ENCODE results near the gene HOXC11. TPM values are rescaled to one million over a fixed set of nuclear protein-coding genes. Genes with fewer than 3 reads are reported as not detected.

HOXC11 gene
- total and polyA plus RNA-seq, 2 donors (not counting 1 experiment from before 2014, with no cell fraction given), result not detected

DNA sequence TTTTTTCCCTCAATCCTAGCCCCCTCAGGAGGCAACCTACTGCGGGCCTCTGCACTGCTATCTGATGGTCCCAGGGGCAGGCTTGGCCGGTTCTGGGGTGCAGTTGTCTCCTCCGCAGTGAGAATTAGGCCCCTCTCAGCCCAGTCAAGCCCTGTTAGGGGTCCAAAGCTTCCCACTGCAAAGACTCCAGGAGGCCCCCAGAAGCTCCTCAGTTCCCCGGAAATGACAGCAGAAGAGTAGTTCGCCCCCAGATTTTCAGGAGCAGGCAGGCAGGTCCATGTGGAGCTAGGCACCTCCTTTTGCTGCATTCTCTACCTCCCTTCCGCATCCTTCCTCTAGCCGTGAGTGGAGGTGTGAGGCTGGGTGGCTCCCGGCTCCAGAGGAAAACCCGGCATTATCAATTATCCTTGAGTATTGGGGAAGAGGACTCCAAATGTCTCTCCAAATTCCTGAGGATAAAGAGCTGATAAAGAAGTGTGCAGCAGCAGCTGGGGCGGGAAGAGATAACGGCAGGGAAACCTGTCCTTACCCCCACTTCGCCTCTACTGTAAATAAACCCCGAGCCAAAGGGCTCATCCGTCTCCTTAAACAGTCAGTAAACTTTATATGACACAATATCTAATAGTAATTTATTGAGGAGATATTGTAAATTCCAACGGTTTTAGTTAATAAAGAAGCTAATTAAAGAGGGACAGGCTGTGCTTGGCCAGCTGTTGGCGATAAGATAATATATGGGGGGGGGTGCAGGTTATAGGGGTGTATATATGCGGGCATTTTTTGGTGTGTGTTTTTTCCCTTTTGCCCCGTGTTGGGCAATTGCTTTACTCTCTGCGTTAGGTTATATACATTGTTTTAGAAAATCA lies 18.9 kb upstream of the HOXC11 start:
- peak overlapping the region; percentile 53 for H3K27ac Mint-ChIP-seq
- H3K4me3 ChIP-seq (ENCODE audit: control extremely low read depth in 1 of 5, extremely low read depth in 1 of 5, insufficient read depth in 1 of 5, low read depth in 2 of 5, low read length in 4 of 5), result no peak overlapping the region

More for the DNA sequence above, 18.9 kb upstream of the HOXC11 start:
- TF ChIP-seq, protein P1, sequence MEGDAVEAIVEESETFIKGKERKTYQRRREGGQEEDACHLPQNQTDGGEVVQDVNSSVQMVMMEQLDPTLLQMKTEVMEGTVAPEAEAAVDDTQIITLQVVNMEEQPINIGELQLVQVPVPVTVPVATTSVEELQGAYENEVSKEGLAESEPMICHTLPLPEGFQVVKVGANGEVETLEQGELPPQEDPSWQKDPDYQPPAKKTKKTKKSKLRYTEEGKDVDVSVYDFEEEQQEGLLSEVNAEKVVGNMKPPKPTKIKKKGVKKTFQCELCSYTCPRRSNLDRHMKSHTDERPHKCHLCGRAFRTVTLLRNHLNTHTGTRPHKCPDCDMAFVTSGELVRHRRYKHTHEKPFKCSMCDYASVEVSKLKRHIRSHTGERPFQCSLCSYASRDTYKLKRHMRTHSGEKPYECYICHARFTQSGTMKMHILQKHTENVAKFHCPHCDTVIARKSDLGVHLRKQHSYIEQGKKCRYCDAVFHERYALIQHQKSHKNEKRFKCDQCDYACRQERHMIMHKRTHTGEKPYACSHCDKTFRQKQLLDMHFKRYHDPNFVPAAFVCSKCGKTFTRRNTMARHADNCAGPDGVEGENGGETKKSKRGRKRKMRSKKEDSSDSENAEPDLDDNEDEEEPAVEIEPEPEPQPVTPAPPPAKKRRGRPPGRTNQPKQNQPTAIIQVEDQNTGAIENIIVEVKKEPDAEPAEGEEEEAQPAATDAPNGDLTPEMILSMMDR (IDR thresholded peaks at IDR 0.05), result no peak
- no peak for TF ChIP-seq EZH2 (IDR thresholded peaks at IDR 0.05; ENCODE audit: borderline replicate concordance, insufficient read depth, low read depth, low read length, poor library complexity, severe bottlenecking)
- peaks cover 17% of the 10 kb centered on the region for H3K4me1 Mint-ChIP-seq
- WGBS (ENCODE audit: insufficient coverage), result 18% methylated on average over 6 of the region's 19 CpGs
- CTCF ChIA-PET, result interaction anchor here (1.3 kb wide), 1 partner anchor 64 kb away, joined by 4 read pairs; no protein-coding TSS in a partner anchor
- H3K9me3 Mint-ChIP-seq (ENCODE audit: insufficient read depth), result no peaks in the 10 kb centered on the region
- peaks cover 0 to 99% (median 83%) of the 10 kb centered on the region in 4 experiments for H3K27me3 ChIP-seq (replicated peaks in 1 of 4; ENCODE audit: control extremely low read depth in 1 of 4, control insufficient read depth in 3 of 4, insufficient read depth in 4 of 4, low read length in 3 of 4)
- H3K9ac ChIP-seq (ENCODE audit: low read length), result no peak overlapping the region
- H3K4me1 ChIP-seq (ENCODE audit: control insufficient read depth in 2 of 2, insufficient read depth in 2 of 2, low read length in 2 of 2), result peaks cover 14 to 54% of the 10 kb centered on the region in 2 donors
- peaks cover 70% of the 10 kb centered on the region for H3K27me3 Mint-ChIP-seq
- H3K4me3 Mint-ChIP-seq, result no peak overlapping the region
- H3K4me2 ChIP-seq (replicated peaks; ENCODE audit: low read depth, low read length, poor library complexity, severe bottlenecking), result no peak overlapping the region
- no peaks in the 10 kb centered on the region for H3K36me3 ChIP-seq (replicated peaks in 1 of 2; ENCODE audit: control extremely low read depth in 1 of 2, control insufficient read depth in 1 of 2, extremely low read depth in 1 of 2, insufficient read depth in 2 of 2, low read length in 1 of 2)
- no peaks in the 10 kb centered on the region for H3K79me2 ChIP-seq (ENCODE audit: control insufficient read depth, insufficient read depth, low read length)
- H2AFZ ChIP-seq (ENCODE audit: insufficient read depth, low read depth, low read length, poor library complexity, severe bottlenecking), result no peak overlapping the region
- ATAC-seq (ENCODE audit: low read depth) (no peak), DNase-seq (peak; percentile 30)
- no peak overlapping the region for H3K27ac ChIP-seq (ENCODE audit: low read length in 2 of 2)
- intact Hi-C loops (cut with micrococcal nuclease), result loop anchor here (2.0 to 5.0 kb wide), 3 partner anchors 21 to 58 kb away; partner anchors contain the start of gene HOTAIR
- H4K20me1 ChIP-seq (ENCODE audit: control insufficient read depth, insufficient read depth, low read length, poor library complexity, severe bottlenecking), result no peaks in the 10 kb centered on the region
- POLR2A ChIA-PET, result no interaction called here
- H3K9me3 ChIP-seq (ENCODE audit: control extremely low read depth in 1 of 3, control insufficient read depth in 2 of 3, insufficient read depth in 1 of 3, low read length in 2 of 3), result peaks cover 0 to 88% (median 11%) of the 10 kb centered on the region in 3 donors
